Epithelial cell of esophagus (primary cell): Measurements from ENCODE around the gene RBBP8.

Experiments used
- DNase-seq: peaks from one replicate; pipeline ENCODE4 v3.0.0; 2010; ENCODE audit warnings: low read depth
- H3K4me3 ChIP-seq: 2 replicates; pipeline ENCODE4 v1.5.1; 2011; ENCODE audit warnings: mild to moderate bottlenecking, low read length, control low read depth
- TF ChIP-seq, protein P1 (sequence below): IDR thresholded peaks from 2 replicates; pipeline ENCODE4 v1.5.1; 2011; ENCODE audit warnings: low read depth, mild to moderate bottlenecking, low read length, control low read depth, inconsistent platforms; ENCODE audit not compliant: insufficient read depth; ENCODE audit errors: missing control alignments

RBBP8 gene

DNA sequence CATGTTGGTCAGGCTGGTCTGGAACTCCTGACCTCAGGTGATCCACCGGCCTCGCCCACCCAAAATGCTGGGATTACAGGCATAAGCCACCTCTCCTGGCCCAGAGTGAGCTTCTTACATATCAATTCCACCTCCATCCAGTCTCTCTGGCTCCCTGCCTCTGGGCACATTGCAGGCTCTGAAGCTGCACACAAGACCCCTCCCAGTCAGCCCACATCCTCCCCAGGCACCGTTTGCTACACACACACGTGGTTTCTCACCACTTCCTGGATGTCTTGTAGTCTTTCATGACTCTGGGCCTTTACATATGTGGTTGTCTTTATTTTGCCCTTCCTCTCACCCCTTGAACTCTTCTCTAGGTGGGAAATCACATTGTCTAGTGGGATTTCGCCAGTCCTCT, 138.2 kb downstream of the RBBP8 start:
- H3K4me3 ChIP-seq, result no peak overlapping the region
- no peak for DNase-seq

GRCh38 chr18:23072079-23072478, 139.0 kb downstream of the RBBP8 start:
- no peak overlapping the region for H3K4me3 ChIP-seq
- TF ChIP-seq, protein P1, sequence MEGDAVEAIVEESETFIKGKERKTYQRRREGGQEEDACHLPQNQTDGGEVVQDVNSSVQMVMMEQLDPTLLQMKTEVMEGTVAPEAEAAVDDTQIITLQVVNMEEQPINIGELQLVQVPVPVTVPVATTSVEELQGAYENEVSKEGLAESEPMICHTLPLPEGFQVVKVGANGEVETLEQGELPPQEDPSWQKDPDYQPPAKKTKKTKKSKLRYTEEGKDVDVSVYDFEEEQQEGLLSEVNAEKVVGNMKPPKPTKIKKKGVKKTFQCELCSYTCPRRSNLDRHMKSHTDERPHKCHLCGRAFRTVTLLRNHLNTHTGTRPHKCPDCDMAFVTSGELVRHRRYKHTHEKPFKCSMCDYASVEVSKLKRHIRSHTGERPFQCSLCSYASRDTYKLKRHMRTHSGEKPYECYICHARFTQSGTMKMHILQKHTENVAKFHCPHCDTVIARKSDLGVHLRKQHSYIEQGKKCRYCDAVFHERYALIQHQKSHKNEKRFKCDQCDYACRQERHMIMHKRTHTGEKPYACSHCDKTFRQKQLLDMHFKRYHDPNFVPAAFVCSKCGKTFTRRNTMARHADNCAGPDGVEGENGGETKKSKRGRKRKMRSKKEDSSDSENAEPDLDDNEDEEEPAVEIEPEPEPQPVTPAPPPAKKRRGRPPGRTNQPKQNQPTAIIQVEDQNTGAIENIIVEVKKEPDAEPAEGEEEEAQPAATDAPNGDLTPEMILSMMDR, result no peak
- no peak for DNase-seq

More for the DNA sequence above, 138.2 kb downstream of the RBBP8 start:
- TF ChIP-seq, protein P1, result no peak

- no peak for DNase-seq
- no peak overlapping the region for H3K4me3 ChIP-seq
- TF ChIP-seq, protein P1, result no peak
Measured at GRCh38 chr18:23073996-23074606, 141.0 kb downstream of the RBBP8 start.
